Peyer's patch (tissue), 4 donors: ENCODE measurements around the gene NTN3. TPM values are rescaled to one million over a fixed set of nuclear protein-coding genes. Genes with fewer than 3 reads are reported as not detected.

Source experiments
- DNase-seq, 3 donors: peaks; one replicate each; pipeline ENCODE4 v3.0.0-alpha.2; 2017 to 2019
- H3K27ac ChIP-seq, 4 donors: fragments of 200-600 bp; sonication (generic); one replicate each; pipeline ENCODE4 v1.5.1; 2016 to 2019
- H3K27me3 ChIP-seq, 2 donors: fragments of 200-600 bp; sonication (generic); one replicate each; pipeline ENCODE4 v1.5.1; 2019
- H3K36me3 ChIP-seq, 3 donors: fragments of 200-600 bp; sonication (generic); one replicate each; pipeline ENCODE4 v1.5.1; 2016 to 2019
- H3K4me1 ChIP-seq, 4 donors: fragments of 200-600 bp; sonication (generic); one replicate each; pipeline ENCODE4 v1.5.1; 2016 to 2019
- H3K4me3 ChIP-seq, 4 donors: fragments of 200-600 bp; sonication (generic); 1 replicate in 3 of 4; 2 replicates in 1 of 4; pipeline ENCODE4 v1.5.1; 2016 to 2019; ENCODE audit warnings: mild to moderate bottlenecking in 1 of 4
- H3K9me3 ChIP-seq, 4 donors: fragments of 200-600 bp; sonication (generic); one replicate each; pipeline ENCODE4 v1.5.1; 2016 to 2019; ENCODE audit warnings: mild to moderate bottlenecking in 1 of 4
- POLR2A ChIP-seq, 2 donors: fragments of 450-650 bp; IDR thresholded peaks; one replicate each; pipeline ENCODE4 v1.5.1; 2017; ENCODE audit warnings: antibody characterized with exemption in 2 of 2, mild to moderate bottlenecking in 2 of 2, moderate library complexity in 2 of 2
- total RNA-seq, 4 donors: library from RNA; depleted of rRNA; stranded (reverse); fragments of >200 nt; gene quantifications; one replicate each; pipeline ENCODE4 v1.1.0, GENCODE V29; 2016
- TF ChIP-seq, protein P1 (sequence below), 6 experiments: fragments of 450-650 bp in 4 of 6; fragments of 200-600 bp in 2 of 6; sonication (generic) in 1 of 6; IDR thresholded peaks; one replicate each; pipeline ENCODE4 v1.5.1; 2017 to 2019; ENCODE audit warnings: antibody characterized with exemption in 6 of 6, mild to moderate bottlenecking in 3 of 6, moderate library complexity in 1 of 6

NTN3 gene
- total RNA-seq, 4 donors from 2014 or later, result not detected

DNA sequence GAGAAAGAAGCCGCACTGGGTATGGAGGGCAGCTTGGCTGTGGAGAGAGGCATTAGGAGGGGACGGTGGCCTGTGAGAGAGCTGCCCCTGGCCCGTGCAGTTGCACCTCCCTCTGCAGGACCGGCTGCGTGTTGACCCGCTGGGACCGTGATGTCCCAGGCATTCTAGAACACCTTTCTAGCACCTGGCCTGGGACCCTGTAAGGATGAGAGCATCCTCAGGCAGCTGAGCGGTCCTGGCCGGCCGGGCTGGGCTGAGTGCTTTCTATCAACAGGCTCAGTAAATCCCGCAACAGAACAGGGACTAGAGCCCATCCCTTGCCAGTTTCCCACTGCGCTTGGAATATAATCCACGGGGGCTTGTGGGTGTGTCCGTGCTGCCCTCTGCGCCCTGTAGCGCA lies 18.5 kb downstream of the NTN3 start:
- Histone ChIP-seq H3K4me3 (no peak overlapping the region), H3K36me3 (no peaks in the 10 kb centered on the region), H3K4me1 (peaks cover 0 to 11% (median 2%) of the 10 kb centered on the region in 4 donors), H3K27me3 (no peaks in the 10 kb centered on the region), H3K27ac (no peak overlapping the region), H3K9me3 (no peaks in the 10 kb centered on the region)
- no peak for DNase-seq
- TF ChIP-seq, protein P1, sequence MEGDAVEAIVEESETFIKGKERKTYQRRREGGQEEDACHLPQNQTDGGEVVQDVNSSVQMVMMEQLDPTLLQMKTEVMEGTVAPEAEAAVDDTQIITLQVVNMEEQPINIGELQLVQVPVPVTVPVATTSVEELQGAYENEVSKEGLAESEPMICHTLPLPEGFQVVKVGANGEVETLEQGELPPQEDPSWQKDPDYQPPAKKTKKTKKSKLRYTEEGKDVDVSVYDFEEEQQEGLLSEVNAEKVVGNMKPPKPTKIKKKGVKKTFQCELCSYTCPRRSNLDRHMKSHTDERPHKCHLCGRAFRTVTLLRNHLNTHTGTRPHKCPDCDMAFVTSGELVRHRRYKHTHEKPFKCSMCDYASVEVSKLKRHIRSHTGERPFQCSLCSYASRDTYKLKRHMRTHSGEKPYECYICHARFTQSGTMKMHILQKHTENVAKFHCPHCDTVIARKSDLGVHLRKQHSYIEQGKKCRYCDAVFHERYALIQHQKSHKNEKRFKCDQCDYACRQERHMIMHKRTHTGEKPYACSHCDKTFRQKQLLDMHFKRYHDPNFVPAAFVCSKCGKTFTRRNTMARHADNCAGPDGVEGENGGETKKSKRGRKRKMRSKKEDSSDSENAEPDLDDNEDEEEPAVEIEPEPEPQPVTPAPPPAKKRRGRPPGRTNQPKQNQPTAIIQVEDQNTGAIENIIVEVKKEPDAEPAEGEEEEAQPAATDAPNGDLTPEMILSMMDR (IDR thresholded peaks at IDR 0.05), result no peak
- TF ChIP-seq POLR2A (IDR thresholded peaks at IDR 0.05), result no peak

DNA sequence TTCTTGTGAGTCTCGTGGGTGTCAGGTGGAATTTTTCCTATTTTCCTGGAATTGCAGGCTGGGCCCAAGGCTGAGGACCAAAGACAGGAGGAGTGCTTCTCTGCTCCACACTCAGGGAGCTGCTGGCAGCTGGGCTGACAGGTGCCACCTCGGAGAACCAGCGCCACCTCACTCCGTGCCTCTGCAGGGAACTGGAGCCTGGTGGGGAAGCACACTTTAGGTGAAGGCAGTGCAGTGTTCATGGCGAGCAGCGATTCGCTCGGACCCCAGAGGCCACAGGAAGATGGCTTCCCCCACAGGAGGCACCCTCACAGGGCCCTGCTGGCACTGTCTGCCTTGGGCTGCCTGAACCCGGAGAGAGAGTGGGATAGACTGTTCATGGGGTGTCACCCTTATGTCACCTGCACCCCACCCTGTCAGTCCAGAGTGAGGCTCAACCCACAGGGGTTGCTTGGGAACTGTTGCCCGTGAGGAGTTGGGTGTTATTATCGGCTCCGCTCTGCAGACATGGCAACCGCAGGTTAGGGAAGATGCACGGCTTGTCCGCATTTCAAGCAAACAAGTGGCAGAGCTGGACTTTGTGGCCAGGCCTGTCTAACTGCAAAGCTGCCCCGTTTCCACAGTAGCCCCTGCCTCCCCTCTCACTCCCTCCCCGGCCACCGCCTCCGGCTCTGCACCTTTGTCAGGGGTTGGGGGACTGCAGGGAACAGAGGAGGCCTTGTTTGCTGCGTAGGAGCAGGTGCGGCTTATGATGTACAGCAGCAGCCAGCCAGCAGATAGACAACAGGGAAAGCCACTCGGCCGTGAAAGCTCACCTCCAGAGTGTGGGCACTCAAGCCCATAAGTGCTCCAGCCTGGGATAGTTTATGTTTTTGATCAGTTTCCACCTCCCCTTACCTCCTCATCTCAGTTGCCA lies 19.4 kb downstream of the NTN3 start:
- peaks cover 0 to 11% (median 2%) of the 10 kb centered on the region in 4 donors for H3K4me1 ChIP-seq
- no peaks in the 10 kb centered on the region for H3K27me3 ChIP-seq
- TF ChIP-seq POLR2A (IDR thresholded peaks at IDR 0.05), result no peak
- TF ChIP-seq, protein P1 (IDR thresholded peaks at IDR 0.05), result no peak
- no peak for DNase-seq
- no peaks in the 10 kb centered on the region for H3K36me3 ChIP-seq
- no peak overlapping the region for H3K4me3 ChIP-seq
- H3K9me3 ChIP-seq, result no peaks in the 10 kb centered on the region
- H3K27ac ChIP-seq, result no peak overlapping the region

DNA sequence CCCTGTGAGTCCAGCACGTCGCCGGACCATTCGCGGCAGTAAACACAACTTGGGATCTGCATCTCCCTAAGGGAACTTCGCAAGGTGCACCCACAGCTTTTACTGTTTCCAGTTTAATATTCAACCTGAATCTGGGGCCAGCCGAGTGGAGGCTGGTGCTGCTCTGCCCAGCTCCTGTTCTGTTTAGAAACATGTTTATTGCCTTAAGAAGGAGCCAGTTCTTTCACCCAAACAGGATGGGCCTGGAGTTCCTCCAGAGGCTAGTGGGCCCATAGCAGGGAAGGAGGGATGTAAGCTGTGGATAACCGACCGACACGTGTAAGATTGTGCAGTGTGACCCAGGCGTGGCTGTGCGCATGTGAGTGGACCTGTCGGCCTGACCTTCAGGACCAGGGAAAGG lies 21.2 kb downstream of the NTN3 start:
- TF ChIP-seq POLR2A (IDR thresholded peaks at IDR 0.05), result no peak
- TF ChIP-seq, protein P1 (IDR thresholded peaks at IDR 0.05), result no peak
- Histone ChIP-seq H3K27me3 (no peaks in the 10 kb centered on the region), H3K9me3 (no peaks in the 10 kb centered on the region), H3K36me3 (peaks cover 0 to 11% (median 0%) of the 10 kb centered on the region in 3 donors), H3K27ac (no peak overlapping the region), H3K4me1 (no peaks in the 10 kb centered on the region), H3K4me3 (no peak overlapping the region)
- DNase-seq, result no peak

DNA sequence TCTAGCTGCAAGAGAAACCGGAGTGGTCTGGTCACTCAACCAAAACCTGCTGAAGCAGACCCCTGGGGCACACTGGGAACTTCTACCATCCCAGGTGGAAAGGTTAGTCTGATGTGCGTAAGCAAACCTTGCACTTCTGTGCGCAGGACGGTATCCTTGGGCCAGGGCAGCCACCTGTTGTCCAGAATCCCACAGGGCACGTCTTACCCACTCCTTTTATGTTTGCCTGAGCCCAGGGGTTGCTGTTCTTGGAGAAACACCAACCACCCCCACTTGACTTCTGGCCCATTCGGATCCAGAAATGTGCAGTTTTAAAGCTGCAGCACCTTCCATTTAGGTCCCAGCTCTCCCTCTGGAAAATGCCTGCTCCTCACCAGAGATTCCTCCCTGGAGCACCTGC lies 22.5 kb downstream of the NTN3 start:
- Histone ChIP-seq H3K36me3 (peaks cover 0 to 11% (median 0%) of the 10 kb centered on the region in 3 donors), H3K4me3 (no peak overlapping the region), H3K27me3 (no peaks in the 10 kb centered on the region), H3K27ac (no peak overlapping the region), H3K9me3 (no peaks in the 10 kb centered on the region), H3K4me1 (no peaks in the 10 kb centered on the region)
- TF ChIP-seq POLR2A (IDR thresholded peaks at IDR 0.05), result no peak
- TF ChIP-seq, protein P1 (IDR thresholded peaks at IDR 0.05), result no peak
- no peak for DNase-seq

DNA sequence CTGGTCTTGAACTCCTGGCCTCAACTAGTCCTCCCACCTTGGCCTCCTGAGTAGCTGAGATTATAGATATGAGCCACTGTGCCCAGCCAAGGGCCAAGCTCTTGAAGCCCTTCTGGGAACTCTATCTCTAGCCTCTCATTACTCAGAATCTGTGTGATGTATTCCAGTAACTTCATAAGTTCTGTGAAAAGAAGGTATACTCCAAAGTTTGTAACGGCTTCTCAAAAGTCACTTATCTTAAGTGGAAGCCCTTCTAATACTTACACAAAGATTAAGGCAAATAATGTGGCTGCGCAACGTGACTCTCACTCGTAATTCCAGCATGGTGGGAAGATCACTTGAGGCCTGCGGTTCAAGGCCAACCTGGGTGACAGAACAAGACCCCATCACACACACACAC lies 23.5 kb downstream of the NTN3 start:
- Histone ChIP-seq H3K4me3 (no peak overlapping the region), H3K27ac (no peak overlapping the region), H3K9me3 (no peaks in the 10 kb centered on the region), H3K4me1 (no peaks in the 10 kb centered on the region), H3K27me3 (no peaks in the 10 kb centered on the region), H3K36me3 (peaks cover 0 to 11% (median 0%) of the 10 kb centered on the region in 3 donors)
- no peak for DNase-seq
- no peak for TF ChIP-seq POLR2A (IDR thresholded peaks at IDR 0.05)
- TF ChIP-seq, protein P1 (IDR thresholded peaks at IDR 0.05), result no peak
